Measurements from ENCODE around the gene TCN2. TPM values are rescaled to one million over a fixed set of nuclear protein-coding genes. Genes with fewer than 3 reads are reported as not detected.
"Not testable (repeated sequence)": the region's sequence is repeated elsewhere in the genome, so short reads cannot be mapped to it uniquely, and the experiment has no call there.

Gene TCN2
- total and polyA plus RNA-seq, 2 experiments from 2014 or later: 4.8 to 5.3 TPM

GRCh38 chr22:30674482-30674881 lies 67.5 kb downstream of the TCN2 start:
- Histone ChIP-seq H3K9me2 (ENCODE audit: insufficient read depth) (no peaks in the 10 kb centered on the region), H3K9me3 (ENCODE audit: low read depth) (no peaks in the 10 kb centered on the region), H3K9ac (no peak overlapping the region), H3K36me3 (ENCODE audit: low read depth) (no peaks in the 10 kb centered on the region), H2AFZ (no peak overlapping the region), H3F3A (ENCODE audit: insufficient read depth) (no peaks in the 10 kb centered on the region), H4K20me1 (ENCODE audit: insufficient read depth) (no peaks in the 10 kb centered on the region), H3K27me3 (replicated peaks; ENCODE audit: insufficient read depth) (no peaks in the 10 kb centered on the region), H3K4me3 (no peak overlapping the region), H3K27ac (no peak overlapping the region), H3K79me2 (ENCODE audit: insufficient read depth) (no peaks in the 10 kb centered on the region), H3K4me1 (ENCODE audit: insufficient read depth) (no peaks in the 10 kb centered on the region), H3K4me2 (ENCODE audit: unreplicated experiment) (no peak overlapping the region)
- TF ChIP-seq EZH2 (IDR thresholded peaks at IDR 0.05; ENCODE audit: insufficient read depth, poor library complexity, severe bottlenecking) (no peak), EZH2phosphoT487 (IDR thresholded peaks at IDR 0.05; ENCODE audit: insufficient read depth, low read depth) (no peak)
- 85 to 88% methylated on average over 6 of the region's 6 CpGs for WGBS, 2 experiments (ENCODE audit: low coverage in 1 of 2, low lambda C conversion rate in 2 of 2, missing lambda C conversion rate in 2 of 2)
- in situ Hi-C loops (cut with MboI): no loop called here
- no peak for DNase-seq

- no peak for TF ChIP-seq EZH2 (IDR thresholded peaks at IDR 0.05; ENCODE audit: insufficient read depth, poor library complexity, severe bottlenecking)
- TF ChIP-seq EZH2phosphoT487 (IDR thresholded peaks at IDR 0.05; ENCODE audit: insufficient read depth, low read depth): no peak
- no peak overlapping the region for H2AFZ ChIP-seq
- DNase-seq: no peak
- no peaks in the 10 kb centered on the region for H3K79me2 ChIP-seq (ENCODE audit: insufficient read depth)
- no peaks in the 10 kb centered on the region for H3K9me3 ChIP-seq (ENCODE audit: low read depth)
- no peak overlapping the region for H3K4me2 ChIP-seq (ENCODE audit: unreplicated experiment)
- H4K20me1 ChIP-seq (ENCODE audit: insufficient read depth): no peaks in the 10 kb centered on the region
- no peak overlapping the region for H3K4me3 ChIP-seq
- H3K9me2 ChIP-seq (ENCODE audit: insufficient read depth): no peaks in the 10 kb centered on the region
- no peaks in the 10 kb centered on the region for H3K36me3 ChIP-seq (ENCODE audit: low read depth)
- H3F3A ChIP-seq (ENCODE audit: insufficient read depth): no peaks in the 10 kb centered on the region
- WGBS, 2 experiments (ENCODE audit: low coverage in 1 of 2, low lambda C conversion rate in 2 of 2, missing lambda C conversion rate in 2 of 2): 78 to 82% methylated on average over 9 of the region's 9 CpGs
- no peaks in the 10 kb centered on the region for H3K27me3 ChIP-seq (replicated peaks; ENCODE audit: insufficient read depth)
- no peaks in the 10 kb centered on the region for H3K4me1 ChIP-seq (ENCODE audit: insufficient read depth)
- in situ Hi-C loops (cut with MboI): no loop called here
- H3K27ac ChIP-seq: no peak overlapping the region
- no peak overlapping the region for H3K9ac ChIP-seq
These were observed 68.5 kb downstream of the TCN2 start for GRCh38 chr22:30675436-30675835.

GRCh38 chr22:30676565-30676964 lies 69.6 kb downstream of the TCN2 start:
- in situ Hi-C loops (cut with MboI); H3K27me3 ChIP-seq (replicated peaks; ENCODE audit: insufficient read depth); H3K4me2 ChIP-seq (ENCODE audit: unreplicated experiment); H3K9me2 ChIP-seq (ENCODE audit: insufficient read depth); H4K20me1 ChIP-seq (ENCODE audit: insufficient read depth); H3K27ac ChIP-seq; H3K9ac ChIP-seq; H3K4me3 ChIP-seq; H3K9me3 ChIP-seq (ENCODE audit: low read depth); H3F3A ChIP-seq (ENCODE audit: insufficient read depth); H3K36me3 ChIP-seq (ENCODE audit: low read depth); H2AFZ ChIP-seq; H3K79me2 ChIP-seq (ENCODE audit: insufficient read depth); DNase-seq; H3K4me1 ChIP-seq (ENCODE audit: insufficient read depth): not testable (repeated sequence)
- WGBS, 2 experiments (ENCODE audit: low coverage in 1 of 2, low lambda C conversion rate in 2 of 2, missing lambda C conversion rate in 2 of 2): 70 to 72% methylated on average over 3 of the region's 3 CpGs

Other genes with a start within 250 kb of the TCN2 start
- 29.9 and 45.1 TPM in 2 replicates for gene RNF215, start 219.8 kb upstream of the TCN2 start, total RNA-seq (2014; rRNA removed; shearing (Covaris generic))
- 2.7 and 2.9 TPM in 2 replicates for gene RNF215, start 219.8 kb upstream of the TCN2 start, polyA plus RNA-seq (2016; fragmentation: Nextera tagmentation; extraction: Ambion mirVana)
- gene SEC14L2, start 210.2 kb upstream of the TCN2 start, total RNA-seq (2014; rRNA removed; shearing (Covaris generic)): 41.9 and 54.6 TPM in 2 replicates
- gene SEC14L2, start 210.2 kb upstream of the TCN2 start, polyA plus RNA-seq (2016; fragmentation: Nextera tagmentation; extraction: Ambion mirVana): 23.3 and 26.6 TPM in 2 replicates
- gene MTFP1, start 181.4 kb upstream of the TCN2 start, total RNA-seq (2014; rRNA removed; shearing (Covaris generic)): 6.6 and 18.3 TPM in 2 replicates
- 8.1 and 8.5 TPM in 2 replicates for gene MTFP1, start 181.4 kb upstream of the TCN2 start, polyA plus RNA-seq (2016; fragmentation: Nextera tagmentation; extraction: Ambion mirVana)
- gene SEC14L3, start 135.2 kb upstream of the TCN2 start, total RNA-seq (2014; rRNA removed; shearing (Covaris generic)): not detected in 2 replicates
- not detected in 2 replicates for gene SEC14L3, start 135.2 kb upstream of the TCN2 start, polyA plus RNA-seq (2016; fragmentation: Nextera tagmentation; extraction: Ambion mirVana)
- gene SEC14L4, start 101.5 kb upstream of the TCN2 start, total RNA-seq (2014; rRNA removed; shearing (Covaris generic)): under 0.01 and 0.25 TPM in 2 replicates
- gene SEC14L4, start 101.5 kb upstream of the TCN2 start, polyA plus RNA-seq (2016; fragmentation: Nextera tagmentation; extraction: Ambion mirVana): 0.16 and 0.34 TPM in 2 replicates
- gene SEC14L6, start 60.4 kb upstream of the TCN2 start, total RNA-seq (2014; rRNA removed; shearing (Covaris generic)): not detected in 2 replicates
- gene SEC14L6, start 60.4 kb upstream of the TCN2 start, polyA plus RNA-seq (2016; fragmentation: Nextera tagmentation; extraction: Ambion mirVana): not detected in 2 replicates
- not detected in 2 replicates for gene GAL3ST1, start 32.5 kb upstream of the TCN2 start, total RNA-seq (2014; rRNA removed; shearing (Covaris generic))
- not detected in 2 replicates for gene GAL3ST1, start 32.5 kb upstream of the TCN2 start, polyA plus RNA-seq (2016; fragmentation: Nextera tagmentation; extraction: Ambion mirVana)
- 63.2 and 83.7 TPM in 2 replicates for gene PES1, start 15.3 kb upstream of the TCN2 start, total RNA-seq (2014; rRNA removed; shearing (Covaris generic))
- gene PES1, start 15.3 kb upstream of the TCN2 start, polyA plus RNA-seq (2016; fragmentation: Nextera tagmentation; extraction: Ambion mirVana): 67.8 and 74.1 TPM in 2 replicates
- 12.9 and 16.4 TPM in 2 replicates for gene SLC35E4, start 28.6 kb downstream of the TCN2 start, total RNA-seq (2014; rRNA removed; shearing (Covaris generic))
- 8.5 and 9.1 TPM in 2 replicates for gene SLC35E4, start 28.6 kb downstream of the TCN2 start, polyA plus RNA-seq (2016; fragmentation: Nextera tagmentation; extraction: Ambion mirVana)
- gene DUSP18, start 60.7 kb downstream of the TCN2 start, total RNA-seq (2014; rRNA removed; shearing (Covaris generic)): 7.1 and 9.5 TPM in 2 replicates
- 12.4 and 12.7 TPM in 2 replicates for gene DUSP18, start 60.7 kb downstream of the TCN2 start, polyA plus RNA-seq (2016; fragmentation: Nextera tagmentation; extraction: Ambion mirVana)
- 1.1 and 2.0 TPM in 2 replicates for gene OSBP2, start 87.7 kb downstream of the TCN2 start, total RNA-seq (2014; rRNA removed; shearing (Covaris generic))
- gene OSBP2, start 87.7 kb downstream of the TCN2 start, polyA plus RNA-seq (2016; fragmentation: Nextera tagmentation; extraction: Ambion mirVana): 0.65 and 1.3 TPM in 2 replicates

All from GM23248 (cell line).